ENCODE data around the gene UNG.

GRCh38 chr12:109153821-109154441, 56.5 kb downstream of the UNG start:
- TF ChIP-seq BHLHE40 (IDR thresholded peaks at IDR 0.05; ENCODE audit: low read depth, low read length) (no peak), CTCF (conservative IDR thresholded peaks at IDR 0.05; ENCODE audit: low read depth, low read length) (no peak), RAD21 (IDR thresholded peaks at IDR 0.05; ENCODE audit: low read length) (no peak), POLR2A (IDR thresholded peaks at IDR 0.05; ENCODE audit: low read depth, low read length) (no peak), ELK1 (IDR thresholded peaks at IDR 0.05; ENCODE audit: borderline replicate concordance, low read depth, low read length) (no peak), USF2 (IDR thresholded peaks at IDR 0.05; ENCODE audit: low read depth, low read length) (no peak), NFE2L2 (IDR thresholded peaks at IDR 0.05; ENCODE audit: low read depth, low read length) (no peak), MXI1 (IDR thresholded peaks at IDR 0.05; ENCODE audit: borderline replicate concordance, low read depth, low read length) (no peak), MAZ (IDR thresholded peaks at IDR 0.05; ENCODE audit: borderline replicate concordance, low read depth, low read length) (no peak), CHD1 (IDR thresholded peaks at IDR 0.05; ENCODE audit: low read depth, low read length) (no peak), FOS (IDR thresholded peaks at IDR 0.05; ENCODE audit: low read depth, low read length) (no peak), RFX5 (IDR thresholded peaks at IDR 0.05; ENCODE audit: low read depth, low read length) (no peak), RCOR1 (IDR thresholded peaks at IDR 0.05; ENCODE audit: insufficient replicate concordance, low read length) (no peak)
